Keratinocyte (primary cell): ENCODE measurements around the gene ISM1.

ENCODE experiments used
- EZH2 ChIP-seq: IDR thresholded peaks from one replicate; pipeline ENCODE4 v1.6.1; 2012; ENCODE audit warnings: inconsistent platforms, mild to moderate bottlenecking, low read length, moderate library complexity
- TF ChIP-seq, protein P1 (sequence below), 3 experiments: IDR thresholded peaks in 1 of 3; conservative IDR thresholded peaks in 1 of 3; optimal IDR thresholded peaks in 1 of 3; 2 replicates in 2 of 3; 3 replicates in 1 of 3; pipeline versions ENCODE3 to v1.5.1; 2011; ENCODE audit warnings: low read length in 3 of 3, mild to moderate bottlenecking in 3 of 3, moderate library complexity in 2 of 3, control low read depth in 1 of 3, inconsistent platforms in 1 of 3; ENCODE audit not compliant: insufficient read depth in 2 of 3; ENCODE audit errors: extremely low read depth in 1 of 3

DNA sequence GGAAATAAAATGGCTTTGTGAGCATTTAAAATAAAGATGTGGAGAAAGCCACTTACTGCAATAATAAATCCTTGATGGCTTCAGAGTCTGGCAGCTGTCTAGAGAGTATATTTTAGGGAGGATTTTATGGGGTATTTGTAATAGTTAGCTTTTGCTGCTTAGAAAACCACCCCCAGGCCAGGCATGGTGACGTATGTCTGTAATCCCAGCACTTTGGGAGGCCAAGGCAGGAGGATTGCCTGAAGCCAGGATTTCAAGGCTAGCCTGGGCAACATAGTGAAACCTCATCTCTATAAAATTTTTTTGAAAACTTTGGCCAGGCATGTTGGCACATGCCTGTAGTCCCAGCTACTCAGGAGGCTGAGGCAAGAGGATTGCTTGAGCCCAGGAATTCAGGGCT, 63.8 kb downstream of the ISM1 start:
- TF ChIP-seq EZH2, result no peak
- TF ChIP-seq, protein P1, sequence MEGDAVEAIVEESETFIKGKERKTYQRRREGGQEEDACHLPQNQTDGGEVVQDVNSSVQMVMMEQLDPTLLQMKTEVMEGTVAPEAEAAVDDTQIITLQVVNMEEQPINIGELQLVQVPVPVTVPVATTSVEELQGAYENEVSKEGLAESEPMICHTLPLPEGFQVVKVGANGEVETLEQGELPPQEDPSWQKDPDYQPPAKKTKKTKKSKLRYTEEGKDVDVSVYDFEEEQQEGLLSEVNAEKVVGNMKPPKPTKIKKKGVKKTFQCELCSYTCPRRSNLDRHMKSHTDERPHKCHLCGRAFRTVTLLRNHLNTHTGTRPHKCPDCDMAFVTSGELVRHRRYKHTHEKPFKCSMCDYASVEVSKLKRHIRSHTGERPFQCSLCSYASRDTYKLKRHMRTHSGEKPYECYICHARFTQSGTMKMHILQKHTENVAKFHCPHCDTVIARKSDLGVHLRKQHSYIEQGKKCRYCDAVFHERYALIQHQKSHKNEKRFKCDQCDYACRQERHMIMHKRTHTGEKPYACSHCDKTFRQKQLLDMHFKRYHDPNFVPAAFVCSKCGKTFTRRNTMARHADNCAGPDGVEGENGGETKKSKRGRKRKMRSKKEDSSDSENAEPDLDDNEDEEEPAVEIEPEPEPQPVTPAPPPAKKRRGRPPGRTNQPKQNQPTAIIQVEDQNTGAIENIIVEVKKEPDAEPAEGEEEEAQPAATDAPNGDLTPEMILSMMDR (optimal IDR thresholded peaks at IDR 0.05 in 1 of 3, IDR thresholded peaks at IDR 0.05 in 1 of 3, conservative IDR thresholded peaks at IDR 0.05 in 1 of 3; ENCODE audit: extremely low read depth in 1 of 3, insufficient read depth in 2 of 3, low read length in 3 of 3), result no peak
